WTC11 (cell line): Measurements from ENCODE around the gene CELSR1. TPM values are rescaled to one million over a fixed set of nuclear protein-coding genes. Genes with fewer than 3 reads are reported as not detected.

Source experiments
- CBFB ChIP-seq: sonication (generic); formaldehyde crosslinking; IDR thresholded peaks from 2 replicates; pipeline ENCODE4 v1.8.1; 2022; ENCODE audit warnings: mild to moderate bottlenecking, low read depth, missing genetic modification reagents
- ESRRA ChIP-seq: sonication (generic); formaldehyde crosslinking; IDR thresholded peaks from 2 replicates; pipeline ENCODE4 v1.8.1; 2022; ENCODE audit warnings: mild to moderate bottlenecking, missing genetic modification reagents, borderline replicate concordance
- FOXP1 ChIP-seq: sonication (generic); formaldehyde crosslinking; IDR thresholded peaks from 2 replicates; pipeline ENCODE4 v1.8.0; 2022; ENCODE audit warnings: missing genetic modification reagents, mild to moderate bottlenecking, moderate library complexity, borderline replicate concordance
- GABPB1 ChIP-seq: sonication (generic); formaldehyde crosslinking; IDR thresholded peaks from 2 replicates; pipeline ENCODE4 v1.8.1; 2023; ENCODE audit warnings: mild to moderate bottlenecking, missing genetic modification reagents
- HMGA2 ChIP-seq: fragments of 250-450 bp; sonication (Bioruptor Pico); IDR thresholded peaks from 2 replicates; pipeline ENCODE4 v1.4.0; 2021; ENCODE audit warnings: mild to moderate bottlenecking, moderate library complexity
- NFE2L1 ChIP-seq: sonication (generic); formaldehyde crosslinking; IDR thresholded peaks from 2 replicates; pipeline ENCODE4 v1.8.1; 2023; ENCODE audit warnings: missing genetic modification reagents
- NR3C1 ChIP-seq: sonication (generic); formaldehyde crosslinking; conservative IDR thresholded peaks from 2 replicates; pipeline ENCODE4 v1.8.1; 2023; ENCODE audit warnings: low read depth, mild to moderate bottlenecking, missing genetic modification reagents
- SMAD3 ChIP-seq: sonication (generic); formaldehyde crosslinking; IDR thresholded peaks from 2 replicates; pipeline ENCODE4 v1.8.0; 2022; ENCODE audit warnings: missing genetic modification reagents, mild to moderate bottlenecking, borderline replicate concordance
- TP53 ChIP-seq: sonication (generic); formaldehyde crosslinking; IDR thresholded peaks from 2 replicates; pipeline ENCODE4 v1.8.1; 2023; ENCODE audit warnings: mild to moderate bottlenecking, missing genetic modification reagents
- ZNF121 ChIP-seq: sonication (generic); formaldehyde crosslinking; IDR thresholded peaks from 2 replicates; pipeline ENCODE4 v1.8.0; 2023; ENCODE audit warnings: missing genetic modification reagents
- ZNF317 ChIP-seq: sonication (generic); formaldehyde crosslinking; IDR thresholded peaks from 2 replicates; pipeline ENCODE4 v1.8.1; 2023; ENCODE audit warnings: low read depth, mild to moderate bottlenecking, moderate library complexity, missing genetic modification reagents, borderline replicate concordance
- ZNF396 ChIP-seq: fragments of 250-450 bp; sonication (Bioruptor Pico); IDR thresholded peaks from 2 replicates; pipeline ENCODE4 v1.8.0; 2021; ENCODE audit warnings: mild to moderate bottlenecking, moderate library complexity, borderline replicate concordance
- ZNF671 ChIP-seq: fragments of 250-450 bp; sonication (Bioruptor Pico); IDR thresholded peaks from 2 replicates; pipeline ENCODE4 v1.8.0; 2021; ENCODE audit warnings: mild to moderate bottlenecking
- total RNA-seq: library from RNA; stranded (reverse); gene quantifications from 3 replicates; pipeline ENCODE4 v1.2.3, GENCODE V29; 2021
- TF ChIP-seq, protein P1 (sequence below): sonication (generic); formaldehyde crosslinking; IDR thresholded peaks from 2 replicates; pipeline ENCODE4 v1.8.0; 2022; ENCODE audit warnings: mild to moderate bottlenecking, missing genetic modification reagents
- TF ChIP-seq, protein P2 (sequence below): sonication (generic); formaldehyde crosslinking; IDR thresholded peaks from 2 replicates; pipeline ENCODE4 v1.8.1; 2022; ENCODE audit warnings: low read depth, mild to moderate bottlenecking, moderate library complexity, missing genetic modification reagents, borderline replicate concordance
- TF ChIP-seq, protein P3 (sequence below): sonication (generic); formaldehyde crosslinking; IDR thresholded peaks from 2 replicates; pipeline ENCODE4 v1.8.1; 2022; ENCODE audit warnings: missing genetic modification reagents, borderline replicate concordance
- TF ChIP-seq, protein P4 (sequence below): fragments of 250-450 bp; sonication (Bioruptor Pico); IDR thresholded peaks from 2 replicates; pipeline ENCODE4 v2.1.2; 2022; ENCODE audit warnings: mild to moderate bottlenecking, moderate library complexity
- TF ChIP-seq, protein P5 (sequence below): fragments of 250-450 bp; sonication (Bioruptor Pico); IDR thresholded peaks from 2 replicates; pipeline ENCODE4 v1.9.0; 2021; ENCODE audit warnings: mild to moderate bottlenecking
- TF ChIP-seq, protein P6 (sequence below): fragments of 250-450 bp; sonication (Bioruptor Pico); conservative IDR thresholded peaks from 2 replicates; pipeline ENCODE4 v1.9.0; 2021; ENCODE audit warnings: mild to moderate bottlenecking
- TF ChIP-seq, protein P7 (sequence below): fragments of 250-450 bp; sonication (Bioruptor Pico); IDR thresholded peaks from 2 replicates; pipeline ENCODE4 v1.8.0; 2021; ENCODE audit warnings: mild to moderate bottlenecking
- TF ChIP-seq, protein P8 (sequence below): fragments of 250-450 bp; sonication (Bioruptor Pico); IDR thresholded peaks from 2 replicates; pipeline ENCODE4 v1.9.0; 2021; ENCODE audit warnings: mild to moderate bottlenecking
- TF ChIP-seq, protein P9 (sequence below): sonication (generic); formaldehyde crosslinking; IDR thresholded peaks from 2 replicates; pipeline ENCODE4 v1.8.0; 2022; ENCODE audit warnings: mild to moderate bottlenecking, missing genetic modification reagents
- TF ChIP-seq, protein P10 (sequence below): sonication (generic); formaldehyde crosslinking; IDR thresholded peaks from 2 replicates; pipeline ENCODE4 v1.8.1; 2022; ENCODE audit warnings: mild to moderate bottlenecking, missing genetic modification reagents, moderate library complexity, borderline replicate concordance

Gene CELSR1
- total RNA-seq, 1 experiment from 2014 or later: 16.8 TPM

DNA sequence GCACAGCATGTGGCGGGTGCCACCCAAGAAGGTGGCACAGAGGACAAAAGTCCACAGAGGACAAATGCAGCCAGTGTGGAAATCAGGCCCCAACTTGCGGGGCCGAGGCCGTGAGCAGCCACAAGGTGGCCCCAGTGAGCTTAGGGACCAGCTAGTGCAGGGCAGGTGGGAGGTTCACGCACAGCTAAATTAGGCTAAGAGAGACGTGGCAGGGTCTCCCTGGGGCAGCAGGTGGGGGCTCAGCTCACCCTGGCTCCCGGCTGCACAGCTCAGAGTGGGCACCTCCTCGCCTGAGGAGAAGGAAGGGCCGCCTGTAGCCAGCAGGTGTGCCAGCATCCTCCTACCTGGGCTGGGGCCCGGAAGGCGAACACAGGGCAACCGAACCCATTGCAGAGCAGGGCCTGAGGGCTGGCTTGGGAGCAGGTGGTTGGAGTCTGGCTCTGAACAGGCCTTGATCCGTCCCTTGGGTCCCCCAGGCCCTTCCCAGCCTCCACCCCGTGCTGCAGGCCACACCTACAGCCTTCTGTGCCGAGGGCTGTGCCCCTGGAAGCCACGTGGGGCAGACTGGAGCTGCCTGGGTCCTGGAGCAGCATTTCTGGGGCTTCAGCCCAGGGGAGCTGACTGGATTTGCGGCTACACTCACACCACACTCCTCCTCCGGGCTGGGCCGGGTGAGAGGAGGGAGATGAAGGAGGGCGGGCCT, 26.1 kb upstream of the CELSR1 start (continued):
- TF ChIP-seq, protein P1, sequence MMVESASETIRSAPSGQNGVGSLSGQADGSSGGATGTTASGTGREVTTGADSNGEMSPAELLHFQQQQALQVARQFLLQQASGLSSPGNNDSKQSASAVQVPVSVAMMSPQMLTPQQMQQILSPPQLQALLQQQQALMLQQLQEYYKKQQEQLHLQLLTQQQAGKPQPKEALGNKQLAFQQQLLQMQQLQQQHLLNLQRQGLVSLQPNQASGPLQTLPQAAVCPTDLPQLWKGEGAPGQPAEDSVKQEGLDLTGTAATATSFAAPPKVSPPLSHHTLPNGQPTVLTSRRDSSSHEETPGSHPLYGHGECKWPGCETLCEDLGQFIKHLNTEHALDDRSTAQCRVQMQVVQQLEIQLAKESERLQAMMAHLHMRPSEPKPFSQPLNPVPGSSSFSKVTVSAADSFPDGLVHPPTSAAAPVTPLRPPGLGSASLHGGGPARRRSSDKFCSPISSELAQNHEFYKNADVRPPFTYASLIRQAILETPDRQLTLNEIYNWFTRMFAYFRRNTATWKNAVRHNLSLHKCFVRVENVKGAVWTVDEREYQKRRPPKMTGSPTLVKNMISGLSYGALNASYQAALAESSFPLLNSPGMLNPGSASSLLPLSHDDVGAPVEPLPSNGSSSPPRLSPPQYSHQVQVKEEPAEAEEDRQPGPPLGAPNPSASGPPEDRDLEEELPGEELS (CRISPR knock-in tag): peak; percentile 12; the same call in 1 of the 2 replicates
- TF ChIP-seq, protein P2, sequence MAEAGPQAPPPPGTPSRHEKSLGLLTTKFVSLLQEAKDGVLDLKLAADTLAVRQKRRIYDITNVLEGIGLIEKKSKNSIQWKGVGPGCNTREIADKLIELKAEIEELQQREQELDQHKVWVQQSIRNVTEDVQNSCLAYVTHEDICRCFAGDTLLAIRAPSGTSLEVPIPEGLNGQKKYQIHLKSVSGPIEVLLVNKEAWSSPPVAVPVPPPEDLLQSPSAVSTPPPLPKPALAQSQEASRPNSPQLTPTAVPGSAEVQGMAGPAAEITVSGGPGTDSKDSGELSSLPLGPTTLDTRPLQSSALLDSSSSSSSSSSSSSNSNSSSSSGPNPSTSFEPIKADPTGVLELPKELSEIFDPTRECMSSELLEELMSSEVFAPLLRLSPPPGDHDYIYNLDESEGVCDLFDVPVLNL (CRISPR knock-in tag): no peak
- TF ChIP-seq, protein P3, sequence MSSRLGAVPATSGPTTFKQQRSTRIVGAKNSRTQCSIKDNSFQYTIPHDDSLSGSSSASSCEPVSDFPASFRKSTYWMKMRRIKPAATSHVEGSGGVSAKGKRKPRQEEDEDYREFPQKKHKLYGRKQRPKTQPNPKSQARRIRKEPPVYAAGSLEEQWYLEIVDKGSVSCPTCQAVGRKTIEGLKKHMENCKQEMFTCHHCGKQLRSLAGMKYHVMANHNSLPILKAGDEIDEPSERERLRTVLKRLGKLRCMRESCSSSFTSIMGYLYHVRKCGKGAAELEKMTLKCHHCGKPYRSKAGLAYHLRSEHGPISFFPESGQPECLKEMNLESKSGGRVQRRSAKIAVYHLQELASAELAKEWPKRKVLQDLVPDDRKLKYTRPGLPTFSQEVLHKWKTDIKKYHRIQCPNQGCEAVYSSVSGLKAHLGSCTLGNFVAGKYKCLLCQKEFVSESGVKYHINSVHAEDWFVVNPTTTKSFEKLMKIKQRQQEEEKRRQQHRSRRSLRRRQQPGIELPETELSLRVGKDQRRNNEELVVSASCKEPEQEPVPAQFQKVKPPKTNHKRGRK (CRISPR knock-in tag): no peak
- TF ChIP-seq, protein P4, sequence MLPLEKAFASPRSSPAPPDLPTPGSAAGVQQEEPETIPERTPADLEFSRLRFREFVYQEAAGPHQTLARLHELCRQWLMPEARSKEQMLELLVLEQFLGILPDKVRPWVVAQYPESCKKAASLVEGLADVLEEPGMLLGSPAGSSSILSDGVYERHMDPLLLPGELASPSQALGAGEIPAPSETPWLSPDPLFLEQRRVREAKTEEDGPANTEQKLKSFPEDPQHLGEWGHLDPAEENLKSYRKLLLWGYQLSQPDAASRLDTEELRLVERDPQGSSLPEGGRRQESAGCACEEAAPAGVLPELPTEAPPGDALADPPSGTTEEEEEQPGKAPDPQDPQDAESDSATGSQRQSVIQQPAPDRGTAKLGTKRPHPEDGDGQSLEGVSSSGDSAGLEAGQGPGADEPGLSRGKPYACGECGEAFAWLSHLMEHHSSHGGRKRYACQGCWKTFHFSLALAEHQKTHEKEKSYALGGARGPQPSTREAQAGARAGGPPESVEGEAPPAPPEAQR (CRISPR knock-in tag): no peak
- TF ChIP-seq, protein P5, sequence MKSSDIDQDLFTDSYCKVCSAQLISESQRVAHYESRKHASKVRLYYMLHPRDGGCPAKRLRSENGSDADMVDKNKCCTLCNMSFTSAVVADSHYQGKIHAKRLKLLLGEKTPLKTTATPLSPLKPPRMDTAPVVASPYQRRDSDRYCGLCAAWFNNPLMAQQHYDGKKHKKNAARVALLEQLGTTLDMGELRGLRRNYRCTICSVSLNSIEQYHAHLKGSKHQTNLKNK (CRISPR knock-in tag): no peak
- TF ChIP-seq ZNF121 (CRISPR knock-in tag) (no peak), NR3C1 (CRISPR knock-in tag) (no peak), ZNF396 (CRISPR knock-in tag) (no peak), GABPB1 (no peak), FOXP1 (CRISPR knock-in tag) (no peak; the same call in 1 of the 2 replicates), CBFB (CRISPR knock-in tag) (no peak), ESRRA (CRISPR knock-in tag) (no peak), NFE2L1 (CRISPR knock-in tag) (no peak), ZNF671 (CRISPR knock-in tag) (no peak), ZNF317 (no peak), HMGA2 (no peak), TP53 (CRISPR knock-in tag) (0 out of 2 replicates have a peak, but pooled peaks have one; percentile 21), SMAD3 (CRISPR knock-in tag) (no peak)
- TF ChIP-seq, protein P6, sequence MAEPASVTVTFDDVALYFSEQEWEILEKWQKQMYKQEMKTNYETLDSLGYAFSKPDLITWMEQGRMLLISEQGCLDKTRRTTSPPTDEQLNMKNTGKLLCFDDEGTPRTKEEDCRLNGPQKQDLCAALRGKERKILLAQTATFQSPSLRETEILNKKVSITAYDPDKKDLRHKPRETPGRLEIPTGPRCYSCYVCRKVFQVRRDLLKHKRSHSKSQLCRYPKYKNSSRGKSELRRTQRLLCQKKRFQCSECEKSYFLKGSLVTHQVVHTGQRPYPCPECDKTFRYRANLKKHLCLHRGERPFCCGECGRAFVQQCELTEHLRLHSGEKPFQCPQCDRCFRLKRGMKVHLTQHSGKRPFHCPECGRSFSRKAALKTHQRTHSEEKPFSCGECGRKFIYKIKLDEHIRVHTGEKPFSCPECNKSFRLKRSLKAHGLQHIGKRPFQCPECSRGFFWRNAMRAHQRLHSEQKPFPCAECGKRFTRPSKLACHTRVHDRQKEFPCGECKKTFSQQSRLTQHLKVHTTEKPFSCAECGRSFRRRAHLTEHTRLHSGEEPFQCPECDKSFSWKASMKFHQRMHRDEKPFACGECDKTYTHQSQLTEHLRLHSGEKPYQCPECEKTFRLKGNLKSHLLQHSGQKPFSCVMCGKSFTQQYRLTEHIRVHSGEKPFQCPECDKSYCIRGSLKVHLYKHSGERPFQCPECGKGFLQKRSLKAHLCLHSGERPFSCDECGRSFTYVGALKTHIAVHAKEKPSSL: no peak
- TF ChIP-seq, protein P7, sequence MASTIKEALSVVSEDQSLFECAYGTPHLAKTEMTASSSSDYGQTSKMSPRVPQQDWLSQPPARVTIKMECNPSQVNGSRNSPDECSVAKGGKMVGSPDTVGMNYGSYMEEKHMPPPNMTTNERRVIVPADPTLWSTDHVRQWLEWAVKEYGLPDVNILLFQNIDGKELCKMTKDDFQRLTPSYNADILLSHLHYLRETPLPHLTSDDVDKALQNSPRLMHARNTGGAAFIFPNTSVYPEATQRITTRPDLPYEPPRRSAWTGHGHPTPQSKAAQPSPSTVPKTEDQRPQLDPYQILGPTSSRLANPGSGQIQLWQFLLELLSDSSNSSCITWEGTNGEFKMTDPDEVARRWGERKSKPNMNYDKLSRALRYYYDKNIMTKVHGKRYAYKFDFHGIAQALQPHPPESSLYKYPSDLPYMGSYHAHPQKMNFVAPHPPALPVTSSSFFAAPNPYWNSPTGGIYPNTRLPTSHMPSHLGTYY: no peak
- TF ChIP-seq, protein P8, sequence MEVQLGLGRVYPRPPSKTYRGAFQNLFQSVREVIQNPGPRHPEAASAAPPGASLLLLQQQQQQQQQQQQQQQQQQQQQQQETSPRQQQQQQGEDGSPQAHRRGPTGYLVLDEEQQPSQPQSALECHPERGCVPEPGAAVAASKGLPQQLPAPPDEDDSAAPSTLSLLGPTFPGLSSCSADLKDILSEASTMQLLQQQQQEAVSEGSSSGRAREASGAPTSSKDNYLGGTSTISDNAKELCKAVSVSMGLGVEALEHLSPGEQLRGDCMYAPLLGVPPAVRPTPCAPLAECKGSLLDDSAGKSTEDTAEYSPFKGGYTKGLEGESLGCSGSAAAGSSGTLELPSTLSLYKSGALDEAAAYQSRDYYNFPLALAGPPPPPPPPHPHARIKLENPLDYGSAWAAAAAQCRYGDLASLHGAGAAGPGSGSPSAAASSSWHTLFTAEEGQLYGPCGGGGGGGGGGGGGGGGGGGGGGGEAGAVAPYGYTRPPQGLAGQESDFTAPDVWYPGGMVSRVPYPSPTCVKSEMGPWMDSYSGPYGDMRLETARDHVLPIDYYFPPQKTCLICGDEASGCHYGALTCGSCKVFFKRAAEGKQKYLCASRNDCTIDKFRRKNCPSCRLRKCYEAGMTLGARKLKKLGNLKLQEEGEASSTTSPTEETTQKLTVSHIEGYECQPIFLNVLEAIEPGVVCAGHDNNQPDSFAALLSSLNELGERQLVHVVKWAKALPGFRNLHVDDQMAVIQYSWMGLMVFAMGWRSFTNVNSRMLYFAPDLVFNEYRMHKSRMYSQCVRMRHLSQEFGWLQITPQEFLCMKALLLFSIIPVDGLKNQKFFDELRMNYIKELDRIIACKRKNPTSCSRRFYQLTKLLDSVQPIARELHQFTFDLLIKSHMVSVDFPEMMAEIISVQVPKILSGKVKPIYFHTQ (CRISPR knock-in tag): no peak
- TF ChIP-seq, protein P9, sequence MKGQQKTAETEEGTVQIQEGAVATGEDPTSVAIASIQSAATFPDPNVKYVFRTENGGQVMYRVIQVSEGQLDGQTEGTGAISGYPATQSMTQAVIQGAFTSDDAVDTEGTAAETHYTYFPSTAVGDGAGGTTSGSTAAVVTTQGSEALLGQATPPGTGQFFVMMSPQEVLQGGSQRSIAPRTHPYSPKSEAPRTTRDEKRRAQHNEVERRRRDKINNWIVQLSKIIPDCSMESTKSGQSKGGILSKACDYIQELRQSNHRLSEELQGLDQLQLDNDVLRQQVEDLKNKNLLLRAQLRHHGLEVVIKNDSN: peak; percentile 82; the same call in 1 of the 2 replicates
- TF ChIP-seq, protein P10, sequence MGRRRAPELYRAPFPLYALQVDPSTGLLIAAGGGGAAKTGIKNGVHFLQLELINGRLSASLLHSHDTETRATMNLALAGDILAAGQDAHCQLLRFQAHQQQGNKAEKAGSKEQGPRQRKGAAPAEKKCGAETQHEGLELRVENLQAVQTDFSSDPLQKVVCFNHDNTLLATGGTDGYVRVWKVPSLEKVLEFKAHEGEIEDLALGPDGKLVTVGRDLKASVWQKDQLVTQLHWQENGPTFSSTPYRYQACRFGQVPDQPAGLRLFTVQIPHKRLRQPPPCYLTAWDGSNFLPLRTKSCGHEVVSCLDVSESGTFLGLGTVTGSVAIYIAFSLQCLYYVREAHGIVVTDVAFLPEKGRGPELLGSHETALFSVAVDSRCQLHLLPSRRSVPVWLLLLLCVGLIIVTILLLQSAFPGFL: no peak
